ENCODE results near the gene EPG5.
A peak's percentile ranks its signal among the peaks of the same experiment; 100 is the strongest.

Gene EPG5

GRCh38 chr18:45847119-45847518, 120.0 kb downstream of the EPG5 start:
- H3K4me3 ChIP-seq (ENCODE audit: low read depth in 1 of 2, low read length in 2 of 2): no peak overlapping the region
- no peak overlapping the region for H3K9ac ChIP-seq (ENCODE audit: low read depth, low read length)
- H3K9me3 ChIP-seq (ENCODE audit: insufficient read depth, low read length, severe bottlenecking): no peaks in the 10 kb centered on the region
- no peak overlapping the region for H2AFZ ChIP-seq (ENCODE audit: low read depth, low read length)
- no peak overlapping the region for H3K4me2 ChIP-seq (ENCODE audit: insufficient read depth, low read length)
- peaks cover 21% of the 10 kb centered on the region for H3K36me3 ChIP-seq (ENCODE audit: insufficient read depth, low read length)
- no peak overlapping the region for H3K27ac ChIP-seq (ENCODE audit: low read length)
- H3K79me2 ChIP-seq (ENCODE audit: insufficient read depth, low read length): no peaks in the 10 kb centered on the region
- TF ChIP-seq EZH2 (IDR thresholded peaks at IDR 0.05; ENCODE audit: borderline replicate concordance, low read depth, low read length, severe bottlenecking) (no peak), CTCF (IDR thresholded peaks at IDR 0.05; ENCODE audit: borderline replicate concordance, extremely low read depth, low read length, poor library complexity, severe bottlenecking) (no peak)
- no peaks in the 10 kb centered on the region for H3K27me3 ChIP-seq (ENCODE audit: insufficient read depth, low read length, poor library complexity)
- H4K20me1 ChIP-seq (ENCODE audit: insufficient read depth, low read length): no peaks in the 10 kb centered on the region
- DNase-seq (no peak), ATAC-seq (ENCODE audit: insufficient read depth, low read depth) (no peak)
- H3K4me1 ChIP-seq (ENCODE audit: insufficient read depth, low read length): no peaks in the 10 kb centered on the region

GRCh38 chr18:45845410-45845809, 121.7 kb downstream of the EPG5 start:
- H3K4me2 ChIP-seq (ENCODE audit: insufficient read depth, low read length): no peak overlapping the region
- no peak overlapping the region for H3K27ac ChIP-seq (ENCODE audit: low read length)
- DNase-seq: no peak
- no peaks in the 10 kb centered on the region for H4K20me1 ChIP-seq (ENCODE audit: insufficient read depth, low read length)
- no peak overlapping the region for H3K4me3 ChIP-seq (ENCODE audit: low read depth in 1 of 2, low read length in 2 of 2)
- TF ChIP-seq CTCF (IDR thresholded peaks at IDR 0.05; ENCODE audit: borderline replicate concordance, extremely low read depth, low read length, poor library complexity, severe bottlenecking) (no peak), EZH2 (IDR thresholded peaks at IDR 0.05; ENCODE audit: borderline replicate concordance, low read depth, low read length, severe bottlenecking) (no peak)
- H3K9me3 ChIP-seq (ENCODE audit: insufficient read depth, low read length, severe bottlenecking): no peaks in the 10 kb centered on the region
- no peaks in the 10 kb centered on the region for H3K4me1 ChIP-seq (ENCODE audit: insufficient read depth, low read length)
- H3K79me2 ChIP-seq (ENCODE audit: insufficient read depth, low read length): no peaks in the 10 kb centered on the region
- peaks cover 12% of the 10 kb centered on the region; the same call in 1 of the 2 replicates for H3K36me3 ChIP-seq (ENCODE audit: insufficient read depth, low read length)
- H3K9ac ChIP-seq (ENCODE audit: low read depth, low read length): no peak overlapping the region
- H2AFZ ChIP-seq (ENCODE audit: low read depth, low read length): no peak overlapping the region
- H3K27me3 ChIP-seq (ENCODE audit: insufficient read depth, low read length, poor library complexity): no peaks in the 10 kb centered on the region
- ATAC-seq (ENCODE audit: insufficient read depth, low read depth): no peak

GRCh38 chr18:45844938-45845337, 122.2 kb downstream of the EPG5 start:
- Histone ChIP-seq H3K9me3 (ENCODE audit: insufficient read depth, low read length, severe bottlenecking) (no peaks in the 10 kb centered on the region), H3K27me3 (ENCODE audit: insufficient read depth, low read length, poor library complexity) (no peaks in the 10 kb centered on the region), H3K9ac (ENCODE audit: low read depth, low read length) (no peak overlapping the region), H3K27ac (ENCODE audit: low read length) (no peak overlapping the region), H3K4me2 (ENCODE audit: insufficient read depth, low read length) (no peak overlapping the region), H3K79me2 (ENCODE audit: insufficient read depth, low read length) (no peaks in the 10 kb centered on the region), H3K4me3 (ENCODE audit: low read depth in 1 of 2, low read length in 2 of 2) (no peak overlapping the region), H4K20me1 (ENCODE audit: insufficient read depth, low read length) (no peaks in the 10 kb centered on the region), H2AFZ (ENCODE audit: low read depth, low read length) (no peak overlapping the region), H3K4me1 (ENCODE audit: insufficient read depth, low read length) (no peaks in the 10 kb centered on the region), H3K36me3 (ENCODE audit: insufficient read depth, low read length) (peaks cover 8% of the 10 kb centered on the region; the same call in 1 of the 2 replicates)
- no peak for TF ChIP-seq EZH2 (IDR thresholded peaks at IDR 0.05; ENCODE audit: borderline replicate concordance, low read depth, low read length, severe bottlenecking)
- TF ChIP-seq CTCF (IDR thresholded peaks at IDR 0.05; ENCODE audit: borderline replicate concordance, extremely low read depth, low read length, poor library complexity, severe bottlenecking): no peak
- peak; percentile 13; the same call in 1 of the 3 replicates for ATAC-seq (ENCODE audit: insufficient read depth, low read depth)
- no peak for DNase-seq

GRCh38 chr18:45843019-45843418, 124.1 kb downstream of the EPG5 start:
- H4K20me1 ChIP-seq (ENCODE audit: insufficient read depth, low read length): no peaks in the 10 kb centered on the region
- H3K27ac ChIP-seq (ENCODE audit: low read length): no peak overlapping the region
- H3K79me2 ChIP-seq (ENCODE audit: insufficient read depth, low read length): no peaks in the 10 kb centered on the region
- no peak for TF ChIP-seq CTCF (IDR thresholded peaks at IDR 0.05; ENCODE audit: borderline replicate concordance, extremely low read depth, low read length, poor library complexity, severe bottlenecking)
- no peak for TF ChIP-seq EZH2 (IDR thresholded peaks at IDR 0.05; ENCODE audit: borderline replicate concordance, low read depth, low read length, severe bottlenecking)
- H3K9ac ChIP-seq (ENCODE audit: low read depth, low read length): no peak overlapping the region
- no peak overlapping the region for H3K4me2 ChIP-seq (ENCODE audit: insufficient read depth, low read length)
- H3K9me3 ChIP-seq (ENCODE audit: insufficient read depth, low read length, severe bottlenecking): no peaks in the 10 kb centered on the region
- DNase-seq (no peak), ATAC-seq (ENCODE audit: insufficient read depth, low read depth) (no peak)
- H3K27me3 ChIP-seq (ENCODE audit: insufficient read depth, low read length, poor library complexity): no peaks in the 10 kb centered on the region
- no peaks in the 10 kb centered on the region for H3K4me1 ChIP-seq (ENCODE audit: insufficient read depth, low read length)
- no peak overlapping the region for H2AFZ ChIP-seq (ENCODE audit: low read depth, low read length)
- H3K36me3 ChIP-seq (ENCODE audit: insufficient read depth, low read length): no peaks in the 10 kb centered on the region
- H3K4me3 ChIP-seq (ENCODE audit: low read depth in 1 of 2, low read length in 2 of 2): no peak overlapping the region

All from DND-41 (cell line).